Heart right ventricle (tissue), 16 donors: ENCODE results near the gene MRPS31. TPM values are rescaled to one million over a fixed set of nuclear protein-coding genes. Genes with fewer than 3 reads are reported as not detected.
A peak's percentile ranks its signal among the peaks of the same experiment; 100 is the strongest.

ENCODE experiments used
- ATAC-seq, 8 donors: fragments of 200-7000 bp; cut with Tn5 transposase; one replicate each; pipeline ENCODE4 v1.9.1; 2020; ENCODE audit warnings: mild to moderate bottlenecking in 8 of 8, moderate library complexity in 8 of 8, moderate number of reproducible peaks in 1 of 8
- DNase-seq, 2 donors: peaks; one replicate each; pipeline ENCODE4 v3.0.0-alpha.2; 2020
- H3K27ac ChIP-seq, 10 donors: fragments of 200-600 bp; sonication (generic) in 2 of 10; one replicate each; pipeline versions ENCODE4 v1.5.0 to v1.8.0; 2020 to 2022; ENCODE audit warnings: mild to moderate bottlenecking in 3 of 10
- H3K27me3 ChIP-seq, 7 donors: fragments of 200-600 bp; one replicate each; pipeline ENCODE4 v1.8.0; 2021 to 2022; ENCODE audit warnings: mild to moderate bottlenecking in 2 of 7
- H3K36me3 ChIP-seq, 9 donors: fragments of 200-600 bp; sonication (generic) in 1 of 9; one replicate each; pipeline versions ENCODE4 v1.5.0 to v1.8.0; 2020 to 2022; ENCODE audit warnings: mild to moderate bottlenecking in 2 of 9
- H3K4me1 ChIP-seq, 9 donors: fragments of 200-600 bp; sonication (generic) in 1 of 9; one replicate each; pipeline versions ENCODE4 v1.5.0 to v1.8.0; 2020 to 2022; ENCODE audit warnings: mild to moderate bottlenecking in 4 of 9
- H3K4me3 ChIP-seq, 10 donors: fragments of 200-600 bp; sonication (generic) in 2 of 10; one replicate each; pipeline versions ENCODE4 v1.5.0 to v1.8.0; 2020 to 2022; ENCODE audit warnings: mild to moderate bottlenecking in 7 of 10, moderate library complexity in 2 of 10
- H3K9me3 ChIP-seq, 11 donors: fragments of 200-600 bp in 10 of 11; sonication (generic) in 2 of 11; one replicate each; pipeline versions ENCODE4 v1.5.0 to v1.8.0; 2013 to 2022; ENCODE audit warnings: mild to moderate bottlenecking in 2 of 11, control low read depth in 1 of 11, moderate library complexity in 1 of 11
- WGBS, 2 donors: extraction: QIAGEN DNeasy Blood & Tissue Kit; methylation state at CpG; one replicate each; pipeline ENCODE4 v1.1.7; 2013; ENCODE audit warnings: inconsistent platforms in 1 of 2; 5-methylcytosine and 5-hydroxymethylcytosine counted together
- intact Hi-C, 10 donors: fragments of 100-400 bp; cut with DNase I; formaldehyde crosslinking; loops; one replicate each; pipeline versions ENCODE4 v1.11.1 to v1.14.2; 2022
- polyA plus RNA-seq, 2 donors: library from polyadenylated mRNA; stranded (reverse); fragments of 200-250 nt; gene quantifications; one replicate each; pipeline ENCODE4 v1.2.3, GENCODE V29; 2013
- total RNA-seq, 10 donors: library from RNA; stranded (reverse); fragmentation: NEBNext Ultra II Directional in 3 of 10; extraction: Animal tissue kit (Norgen Biotek cat#: 25700) in 3 of 10; gene quantifications; one replicate each; pipeline versions ENCODE4 v1.2.1 to v1.2.4, GENCODE V29; 2021 to 2023
- TF ChIP-seq, protein P1 (sequence below), 9 donors: fragments of 200-600 bp; sonication (generic) in 2 of 9; IDR thresholded peaks; one replicate each; pipeline versions ENCODE4 v1.5.0 to v1.8.0; 2021 to 2022; ENCODE audit warnings: antibody characterized with exemption in 9 of 9, mild to moderate bottlenecking in 5 of 9, moderate library complexity in 1 of 9
- donor health status: Arrhythmogenic right ventricular cardiomyopathy.
- donor health status: ischemic (EF 13 %, LVEDD 7.1; RV severe dilation, severe dysfunction).
- donor health status: healthy with polysubstance abuse.
- donor health status: DM: no; HTN: yes; CAD: no.
- donor health status: DM: no; HTN: no; CAD: no.
- donor health status: ischemic (EF 25% LVEDD 6.9; RV normal size, moderate dysfunction).
- donor health status: ischemic (EF 25% LVEDD 5.7; RV mildly dilated, moderate dysfunction).
- donor health status: healthy.
- donor health status: DM: yes; HTN: yes; CAD: no.
- donor health status: Ischemic cardiomyopathy.
- donor health status: ischemic (EF 35%, LVEDD 5.7; RV mildly dilated, moderate dysfunction).
- donor health status: nonischemic (EF 11% LVEDD 7.7; RV severe dilation, severe dysfunction).
- donor health status: DM: yes; HTN: yes; CAD: no.
- donor health status: PGD.
- donor health status: ischemic (EF 29% LVEDD 5.4; RV normal size, mild dysfunction).
- donor health status: nonischemic (EF 23%, LVEDD 6.1; RV moderate dilation, normal function).

The MRPS31 gene
- total and polyA plus RNA-seq, 12 donors, result 22.2 to 121 (median 30.5) TPM

DNA sequence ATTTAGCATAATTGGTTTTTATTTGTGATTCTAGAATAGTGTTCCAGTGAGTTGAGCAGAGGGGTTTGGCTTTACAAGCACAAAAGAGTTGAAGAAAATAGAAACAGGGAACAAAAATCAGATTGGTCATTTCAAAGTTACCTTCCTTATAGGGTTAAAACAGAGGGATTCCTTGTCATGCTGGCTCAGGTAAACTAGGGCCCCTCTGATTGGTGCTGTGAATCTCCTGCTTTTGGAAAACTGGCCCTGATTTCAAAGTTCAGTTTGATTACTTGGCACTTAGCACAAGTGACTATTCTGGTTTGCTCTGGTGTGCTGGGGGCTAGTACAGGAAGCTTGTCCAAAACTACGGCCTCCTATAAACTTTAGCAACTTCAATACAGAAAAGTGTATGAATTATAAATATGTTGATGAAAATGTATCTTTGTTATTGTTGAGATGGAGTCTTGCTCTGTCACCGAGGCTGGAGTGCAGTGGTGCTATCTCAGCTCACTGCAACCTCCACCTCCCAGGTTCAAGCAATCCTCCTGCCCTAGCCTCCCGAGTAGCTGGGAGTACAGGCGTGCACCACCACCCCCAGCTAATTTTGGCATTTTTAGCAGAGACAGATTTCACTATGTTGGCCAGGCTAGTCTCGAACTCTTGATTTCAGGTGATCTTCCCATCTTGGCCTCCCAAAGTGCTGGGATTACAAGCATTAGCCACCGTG lies 1.9 kb upstream of the MRPS31 start:
- Histone ChIP-seq H3K27ac (no peak overlapping the region), H3K36me3 (no peaks in the 10 kb centered on the region), H3K4me3 (no peak overlapping the region), H3K4me1 (peaks cover 0 to 40% (median 12%) of the 10 kb centered on the region in 9 donors), H3K9me3 (no peaks in the 10 kb centered on the region), H3K27me3 (no peaks in the 10 kb centered on the region)
- no peak for ATAC-seq
- no peak for DNase-seq
- intact Hi-C loops, result loop anchor here in 3 of 10 donors (5.0 to 10.0 kb wide), 4 partner anchors 282 to 1088 kb away; partner anchors contain the start of gene WBP4 (in 1 of the 3)
- TF ChIP-seq, protein P1, sequence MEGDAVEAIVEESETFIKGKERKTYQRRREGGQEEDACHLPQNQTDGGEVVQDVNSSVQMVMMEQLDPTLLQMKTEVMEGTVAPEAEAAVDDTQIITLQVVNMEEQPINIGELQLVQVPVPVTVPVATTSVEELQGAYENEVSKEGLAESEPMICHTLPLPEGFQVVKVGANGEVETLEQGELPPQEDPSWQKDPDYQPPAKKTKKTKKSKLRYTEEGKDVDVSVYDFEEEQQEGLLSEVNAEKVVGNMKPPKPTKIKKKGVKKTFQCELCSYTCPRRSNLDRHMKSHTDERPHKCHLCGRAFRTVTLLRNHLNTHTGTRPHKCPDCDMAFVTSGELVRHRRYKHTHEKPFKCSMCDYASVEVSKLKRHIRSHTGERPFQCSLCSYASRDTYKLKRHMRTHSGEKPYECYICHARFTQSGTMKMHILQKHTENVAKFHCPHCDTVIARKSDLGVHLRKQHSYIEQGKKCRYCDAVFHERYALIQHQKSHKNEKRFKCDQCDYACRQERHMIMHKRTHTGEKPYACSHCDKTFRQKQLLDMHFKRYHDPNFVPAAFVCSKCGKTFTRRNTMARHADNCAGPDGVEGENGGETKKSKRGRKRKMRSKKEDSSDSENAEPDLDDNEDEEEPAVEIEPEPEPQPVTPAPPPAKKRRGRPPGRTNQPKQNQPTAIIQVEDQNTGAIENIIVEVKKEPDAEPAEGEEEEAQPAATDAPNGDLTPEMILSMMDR (IDR thresholded peaks at IDR 0.05), result no peak
- WGBS, 2 donors, result 89 to 92% methylated on average over 6 of the region's 6 CpGs

DNA sequence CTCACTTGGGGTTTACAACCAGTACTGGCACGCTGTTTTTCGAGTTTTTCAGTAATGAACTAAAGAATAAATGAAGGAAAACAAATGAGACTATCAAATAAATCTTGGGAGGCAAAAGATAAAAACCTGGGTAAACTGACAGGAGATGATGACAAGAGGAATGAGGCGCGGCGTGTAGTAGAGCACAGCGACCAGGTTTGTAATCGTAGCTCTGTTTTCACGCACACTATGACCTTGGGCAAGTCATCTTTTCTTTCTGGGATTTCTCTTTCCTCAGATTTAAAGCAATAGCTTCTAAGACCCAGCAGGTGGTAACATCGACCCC lies 419 bp downstream of the MRPS31 start:
- no peaks in the 10 kb centered on the region for H3K9me3 ChIP-seq
- TF ChIP-seq, protein P1 (IDR thresholded peaks at IDR 0.05), result no peak
- ATAC-seq (no peak), DNase-seq (no peak)
- peak overlapping the region; percentile 53 to 94 (median 74) for H3K4me3 ChIP-seq
- H3K27ac ChIP-seq, result peak overlapping the region; percentile 73 to 94 (median 88)
- intact Hi-C loops, result loop anchor here in 3 of 10 donors (5.0 to 10.0 kb wide), 4 partner anchors 284 to 1086 kb away; partner anchors contain the start of gene WBP4 (in 1 of the 3)
- peaks cover 0 to 16% (median 0%) of the 10 kb centered on the region in 9 donors for H3K36me3 ChIP-seq
- H3K4me1 ChIP-seq, result peaks cover 0 to 23% (median 11%) of the 10 kb centered on the region in 9 donors
- no peaks in the 10 kb centered on the region for H3K27me3 ChIP-seq
- 0 to 1% methylated on average over 9 of the region's 9 CpGs for WGBS, 2 donors

DNA sequence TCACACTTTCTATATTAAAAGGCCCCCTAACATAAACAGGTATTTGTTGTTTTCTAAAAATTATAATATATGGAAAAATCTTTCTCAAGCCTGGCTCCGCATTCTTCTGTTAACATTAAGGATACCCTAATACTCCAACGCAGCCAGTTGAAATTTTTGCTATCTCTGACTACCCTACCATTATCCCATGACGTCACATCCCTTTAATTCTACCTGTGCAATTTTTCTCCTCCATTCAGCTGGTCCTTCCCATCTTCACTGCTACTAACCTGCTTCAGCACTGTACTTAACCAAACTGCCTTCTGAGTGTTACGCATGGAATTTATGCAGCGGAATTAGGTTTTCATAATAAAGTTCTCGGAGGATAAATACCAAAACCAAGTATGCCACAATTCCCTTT lies 1.0 kb downstream of the MRPS31 start:
- DNase-seq (no peak), ATAC-seq (no peak)
- H3K27me3 ChIP-seq, result no peaks in the 10 kb centered on the region
- WGBS, 2 donors, result 81 to 84% methylated on average over 6 of the region's 6 CpGs
- peaks cover 0 to 23% (median 11%) of the 10 kb centered on the region in 9 donors for H3K4me1 ChIP-seq
- intact Hi-C loops, result loop anchor here in 3 of 10 donors (5.0 to 10.0 kb wide), 4 partner anchors 285 to 1085 kb away; partner anchors contain the start of gene WBP4 (in 1 of the 3)
- H3K27ac ChIP-seq, result peak overlapping the region in 5 of 10 donors; percentile 89 to 94 (median 90)
- H3K4me3 ChIP-seq, result peak overlapping the region; percentile 53 to 94 (median 74)
- TF ChIP-seq, protein P1 (IDR thresholded peaks at IDR 0.05), result no peak
- no peaks in the 10 kb centered on the region for H3K9me3 ChIP-seq
- peaks cover 0 to 22% (median 1%) of the 10 kb centered on the region in 9 donors for H3K36me3 ChIP-seq

DNA sequence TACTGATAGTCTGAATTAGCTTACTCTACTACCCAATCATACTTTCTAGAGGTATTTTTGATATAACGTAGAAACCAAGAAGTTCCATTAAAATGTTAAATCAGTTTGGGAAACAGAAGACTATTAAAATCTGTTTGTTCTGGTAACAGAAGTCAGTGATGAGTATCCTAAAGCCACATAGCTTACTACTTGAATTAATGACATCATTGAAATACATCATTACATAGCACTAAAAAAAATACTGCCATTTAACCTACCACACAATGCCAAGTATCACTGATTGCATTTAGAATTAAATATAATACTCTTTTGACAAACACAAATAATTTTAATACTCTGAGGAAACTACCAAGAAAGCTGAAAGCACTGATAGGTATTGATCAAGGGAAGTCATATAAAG lies 5.4 kb downstream of the MRPS31 start:
- H3K27me3 ChIP-seq, result no peaks in the 10 kb centered on the region
- intact Hi-C loops, result no loop called here
- no peak overlapping the region for H3K27ac ChIP-seq
- TF ChIP-seq, protein P1 (IDR thresholded peaks at IDR 0.05), result no peak
- DNase-seq (no peak), ATAC-seq (no peak)
- H3K4me3 ChIP-seq, result no peak overlapping the region
- H3K4me1 ChIP-seq, result peaks cover 0 to 25% (median 12%) of the 10 kb centered on the region in 9 donors
- no peaks in the 10 kb centered on the region for H3K9me3 ChIP-seq
- 94% methylated on average over 1 of the region's 1 CpG for WGBS, 2 donors
- peaks cover 0 to 51% (median 13%) of the 10 kb centered on the region in 9 donors for H3K36me3 ChIP-seq
